Fibroblast of the aortic adventitia (primary cell): ENCODE measurements around the gene ZC3H12C. TPM values are rescaled to one million over a fixed set of nuclear protein-coding genes. Genes with fewer than 3 reads are reported as not detected.
A peak's percentile ranks its signal among the peaks of the same experiment; 100 is the strongest.

ENCODE experiments used
- DNase-seq: peaks from one replicate; pipeline ENCODE4 v3.0.0-alpha.2; 2010; ENCODE audit warnings: low read depth
- H3K4me3 ChIP-seq: 2 replicates; pipeline ENCODE4 v1.5.1; 2011; ENCODE audit warnings: low read depth, mild to moderate bottlenecking, control low read depth, low read length, moderate library complexity
- total RNA-seq: library from RNA; depleted of rRNA; stranded (reverse); fragments of >200 nt; gene quantifications from 2 replicates; pipeline ENCODE4 v1.2.3, GENCODE V29; 2012; ENCODE audit warnings: low replicate concordance
- TF ChIP-seq, protein P1 (sequence below): IDR thresholded peaks from 2 replicates; pipeline ENCODE4 v1.5.1; 2011; ENCODE audit warnings: mild to moderate bottlenecking, low read length, control low read depth, inconsistent platforms; ENCODE audit not compliant: insufficient read depth

The ZC3H12C gene
- total RNA-seq, 1 donor: 17.4 TPM

GRCh38 chr11:110097459-110098012, 4.3 kb downstream of the ZC3H12C start:
- no peak for DNase-seq
- H3K4me3 ChIP-seq: no peak overlapping the region
- TF ChIP-seq, protein P1, sequence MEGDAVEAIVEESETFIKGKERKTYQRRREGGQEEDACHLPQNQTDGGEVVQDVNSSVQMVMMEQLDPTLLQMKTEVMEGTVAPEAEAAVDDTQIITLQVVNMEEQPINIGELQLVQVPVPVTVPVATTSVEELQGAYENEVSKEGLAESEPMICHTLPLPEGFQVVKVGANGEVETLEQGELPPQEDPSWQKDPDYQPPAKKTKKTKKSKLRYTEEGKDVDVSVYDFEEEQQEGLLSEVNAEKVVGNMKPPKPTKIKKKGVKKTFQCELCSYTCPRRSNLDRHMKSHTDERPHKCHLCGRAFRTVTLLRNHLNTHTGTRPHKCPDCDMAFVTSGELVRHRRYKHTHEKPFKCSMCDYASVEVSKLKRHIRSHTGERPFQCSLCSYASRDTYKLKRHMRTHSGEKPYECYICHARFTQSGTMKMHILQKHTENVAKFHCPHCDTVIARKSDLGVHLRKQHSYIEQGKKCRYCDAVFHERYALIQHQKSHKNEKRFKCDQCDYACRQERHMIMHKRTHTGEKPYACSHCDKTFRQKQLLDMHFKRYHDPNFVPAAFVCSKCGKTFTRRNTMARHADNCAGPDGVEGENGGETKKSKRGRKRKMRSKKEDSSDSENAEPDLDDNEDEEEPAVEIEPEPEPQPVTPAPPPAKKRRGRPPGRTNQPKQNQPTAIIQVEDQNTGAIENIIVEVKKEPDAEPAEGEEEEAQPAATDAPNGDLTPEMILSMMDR: no peak

DNA sequence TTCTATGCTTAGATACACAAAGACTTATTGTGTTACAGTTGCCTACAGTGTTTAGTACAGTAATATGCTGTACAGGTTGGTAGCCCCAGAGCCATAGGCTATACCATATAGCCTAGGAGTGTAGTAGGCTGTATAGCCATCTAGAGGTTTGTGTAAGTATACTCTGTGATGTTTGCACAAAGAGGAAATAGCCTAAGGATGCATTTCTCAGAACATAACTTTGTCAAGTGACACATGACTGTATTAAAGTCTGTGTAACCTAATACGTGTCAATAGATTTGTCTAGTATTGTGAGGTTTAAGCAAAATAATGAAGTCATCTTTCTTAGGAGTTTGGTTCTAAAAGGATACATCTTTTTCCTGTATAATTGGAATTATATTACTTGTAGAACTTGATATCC, 5.5 kb downstream of the ZC3H12C start:
- no peak overlapping the region for H3K4me3 ChIP-seq
- no peak for DNase-seq
- TF ChIP-seq, protein P1: no peak

DNA sequence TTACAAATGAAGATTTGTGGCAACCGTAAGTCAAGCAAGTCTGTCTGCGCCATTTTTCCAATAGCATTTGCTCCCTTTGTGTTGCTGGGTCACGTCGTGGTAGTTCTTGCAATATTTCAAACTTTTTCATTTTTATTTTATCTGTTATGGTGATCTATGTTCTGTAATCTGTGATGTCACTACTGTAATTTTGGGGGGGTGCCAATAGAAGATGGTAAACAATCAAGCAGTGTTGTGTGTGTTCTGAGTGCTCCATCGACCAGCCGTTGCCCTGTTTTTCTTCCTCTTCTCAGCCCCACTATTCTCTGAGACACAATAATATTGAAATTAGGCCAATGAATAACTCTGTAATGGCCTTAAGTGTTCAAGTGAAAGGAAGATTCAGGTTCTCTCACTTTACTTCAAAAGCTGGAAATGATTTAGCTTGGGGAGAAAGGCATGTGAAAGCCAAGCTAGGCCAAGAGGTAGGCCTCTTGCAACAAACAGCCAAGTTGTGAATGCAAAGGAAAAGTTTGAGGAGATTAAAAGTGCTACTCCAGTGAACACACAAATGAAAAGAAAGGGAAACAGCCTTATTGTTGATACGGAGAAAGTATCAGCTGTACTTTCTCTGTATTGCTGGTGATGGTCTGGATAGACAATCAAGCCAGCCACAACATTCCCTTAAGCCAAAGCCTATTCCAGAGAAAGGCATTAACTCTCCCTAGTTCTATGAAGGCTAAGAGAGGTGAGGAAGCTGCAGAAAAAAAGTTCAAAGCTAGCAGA, 7.5 kb downstream of the ZC3H12C start:
- peak; percentile 49 for DNase-seq
- H3K4me3 ChIP-seq: no peak overlapping the region
- TF ChIP-seq, protein P1: no peak

- H3K4me3 ChIP-seq: no peak overlapping the region
- no peak for DNase-seq
- TF ChIP-seq, protein P1: no peak
Observed at GRCh38 chr11:110106713-110107274, 13.6 kb downstream of the ZC3H12C start.

GRCh38 chr11:110110854-110111253, 17.7 kb downstream of the ZC3H12C start:
- H3K4me3 ChIP-seq: no peak overlapping the region
- TF ChIP-seq, protein P1: no peak
- DNase-seq: no peak

DNA sequence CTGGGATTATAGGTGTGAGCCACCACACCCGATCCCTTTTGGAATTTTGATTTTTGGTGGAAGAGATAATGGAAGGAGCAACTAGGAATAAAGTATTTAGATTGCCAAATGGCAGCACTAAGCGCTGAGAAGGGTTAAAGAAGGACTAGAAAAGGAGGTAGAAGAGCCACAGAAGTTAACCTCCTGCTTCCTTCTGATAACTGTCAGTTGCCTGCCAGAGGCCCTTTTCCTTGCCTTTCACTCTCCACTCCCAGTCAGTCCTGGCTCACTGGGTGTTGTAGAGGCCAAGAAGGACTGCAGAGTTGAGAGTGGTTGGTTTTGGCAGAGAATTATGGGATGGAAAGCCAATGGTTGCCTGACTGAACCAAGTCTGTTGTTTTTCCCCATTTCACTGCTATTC, 19.3 kb downstream of the ZC3H12C start:
- TF ChIP-seq, protein P1: no peak
- DNase-seq: no peak
- no peak overlapping the region for H3K4me3 ChIP-seq
